IMR-90 (cell line): Measurements from ENCODE around the gene RALGAPA1. TPM values are rescaled to one million over a fixed set of nuclear protein-coding genes. Genes with fewer than 3 reads are reported as not detected.
"Not testable (repeated sequence)": the region's sequence is repeated elsewhere in the genome, so short reads cannot be mapped to it uniquely, and the experiment has no call there.

ENCODE experiments used
- ATAC-seq: fragments of 200-7000 bp; cut with Tn5 transposase; 2 replicates; pipeline ENCODE4 v1.9.1; 2020; ENCODE audit warnings: low read depth, mild to moderate bottlenecking, moderate library complexity
- BruUV-seq: library from RNA; stranded (reverse); fragments of 400-500 nt; replicated peaks from 2 replicates; lab custom pipeline; 2021; lab: Mats Ljungman, UMichigan
- CTCF ChIA-PET: fragments of 300-600 bp; formaldehyde crosslinking; extraction: SDS; loops from one replicate; lab custom pipeline; 2021; ENCODE audit warnings: antibody characterized with exemption; lab: Yijun Ruan, JAX
- POLR2A ChIA-PET: fragments of 300-600 bp; sonication (Branson Sonifier 250); formaldehyde crosslinking; loops from one replicate; lab custom pipeline; 2022; ENCODE audit warnings: antibody characterized with exemption; ENCODE audit not compliant: unreplicated experiment; lab: Charles Lee
- DNase-seq: peaks from one replicate; pipeline ENCODE4 v3.0.0; 2013
- H2AFZ ChIP-seq: replicated peaks from 2 replicates; pipeline ENCODE3; 2013; ENCODE audit warnings: low read length, mild to moderate bottlenecking; ENCODE audit not compliant: poor library complexity
- H2AK5ac ChIP-seq: 2 replicates; pipeline ENCODE4 v1.6.1; 2013; ENCODE audit warnings: low read depth, low read length, inconsistent platforms
- H2AK9ac ChIP-seq: replicated peaks from 2 replicates; pipeline ENCODE3; 2013; ENCODE audit warnings: mild to moderate bottlenecking, low read depth, low read length, moderate library complexity; ENCODE audit not compliant: poor library complexity
- H2BK120ac ChIP-seq: 2 replicates; pipeline ENCODE4 v1.6.1; 2013; ENCODE audit warnings: low read depth, low read length, inconsistent platforms
- H2BK15ac ChIP-seq: 3 replicates; pipeline ENCODE4 v1.6.1; 2013; ENCODE audit warnings: low read depth, low read length, inconsistent platforms
- H2BK20ac ChIP-seq: 2 replicates; pipeline ENCODE4 v1.6.1; 2013; ENCODE audit warnings: low read depth, mild to moderate bottlenecking, inconsistent platforms, low read length, moderate library complexity
- H2BK5ac ChIP-seq: 2 replicates; pipeline ENCODE4 v1.6.1; 2013; ENCODE audit warnings: mild to moderate bottlenecking, low read depth, low read length, inconsistent platforms; ENCODE audit not compliant: poor library complexity, severe bottlenecking
- H3K14ac ChIP-seq: replicated peaks from 2 replicates; pipeline ENCODE4 v1.6.1; 2013; ENCODE audit warnings: low read depth, low read length, inconsistent platforms
- H3K18ac ChIP-seq: 2 replicates; pipeline ENCODE4 v1.6.1; 2013; ENCODE audit warnings: low read depth, low read length, control low read depth
- H3K23ac ChIP-seq: 2 replicates; pipeline ENCODE4 v1.6.1; 2013; ENCODE audit warnings: low read depth, low read length, inconsistent platforms
- H3K27ac ChIP-seq: 2 replicates; pipeline ENCODE4 v1.5.1; 2013; ENCODE audit warnings: mild to moderate bottlenecking, control low read depth, low read length; ENCODE audit not compliant: insufficient read depth
- H3K27me3 ChIP-seq: 2 replicates; pipeline ENCODE4 v1.6.1; 2013; ENCODE audit warnings: low read length; ENCODE audit not compliant: control insufficient read depth, insufficient read depth
- H3K36me3 ChIP-seq: 2 replicates; pipeline ENCODE4 v1.6.1; 2013; ENCODE audit warnings: low read length, mixed read lengths; ENCODE audit not compliant: control insufficient read depth, insufficient read depth
- H3K4ac ChIP-seq: 2 replicates; pipeline ENCODE4 v1.6.1; 2013; ENCODE audit warnings: low read depth, low read length, inconsistent platforms
- H3K4me1 ChIP-seq: 2 replicates; pipeline ENCODE4 v1.6.1; 2013; ENCODE audit warnings: low read length, mixed read lengths; ENCODE audit not compliant: control insufficient read depth, insufficient read depth
- H3K4me2 ChIP-seq: 2 replicates; pipeline ENCODE4 v1.6.1; 2013; ENCODE audit warnings: low read depth, mild to moderate bottlenecking, control low read depth, low read length, moderate library complexity
- H3K4me3 ChIP-seq: 2 replicates; pipeline ENCODE4 v1.5.1; 2013; ENCODE audit warnings: low read depth, mild to moderate bottlenecking, control low read depth, low read length, moderate library complexity; ENCODE audit not compliant: insufficient read depth
- H3K56ac ChIP-seq: 2 replicates; pipeline ENCODE4 v1.6.1; 2013; ENCODE audit warnings: low read length, inconsistent platforms; ENCODE audit not compliant: insufficient read depth; ENCODE audit errors: extremely low read depth
- H3K79me1 ChIP-seq, 2 experiments: 2 replicates each; pipeline ENCODE4 v1.6.1; 2013; ENCODE audit warnings: low read length in 2 of 2, inconsistent platforms in 1 of 2, low read depth in 1 of 2
- H3K9ac ChIP-seq: 2 replicates; pipeline ENCODE4 v1.6.1; 2013; ENCODE audit warnings: low read depth, low read length, control low read depth
- H3K9me1 ChIP-seq: 2 replicates; pipeline ENCODE4 v1.6.1; 2013; ENCODE audit warnings: low read length, inconsistent platforms; ENCODE audit not compliant: insufficient read depth
- H3K9me3 ChIP-seq: 2 replicates; pipeline ENCODE4 v1.6.1; 2013; ENCODE audit warnings: low read length; ENCODE audit not compliant: control insufficient read depth, insufficient read depth
- H4K20me1 ChIP-seq: 2 replicates; pipeline ENCODE4 v1.6.1; 2013; ENCODE audit warnings: low read length, inconsistent platforms; ENCODE audit not compliant: insufficient read depth
- H4K5ac ChIP-seq: 2 replicates; pipeline ENCODE4 v1.6.1; 2013; ENCODE audit warnings: mild to moderate bottlenecking, low read depth, low read length, control low read depth
- H4K8ac ChIP-seq, 2 experiments: 2 replicates each; pipeline ENCODE4 v1.6.1; 2013; ENCODE audit warnings: low read depth in 2 of 2, low read length in 2 of 2, control low read depth in 1 of 2, inconsistent platforms in 1 of 2
- H4K91ac ChIP-seq: 2 replicates; pipeline ENCODE4 v1.6.1; 2013; ENCODE audit warnings: low read depth, low read length, inconsistent platforms; ENCODE audit not compliant: insufficient read depth
- MAFK ChIP-seq: IDR thresholded peaks from 2 replicates; pipeline ENCODE4 v1.6.1; 2012; ENCODE audit warnings: low read depth, low read length, improper control_type of control experiment
- MAZ ChIP-seq: IDR thresholded peaks from 2 replicates; pipeline ENCODE4 v1.6.1; 2012; ENCODE audit warnings: low read depth, mild to moderate bottlenecking, low read length, improper control_type of control experiment, moderate library complexity, borderline replicate concordance
- MXI1 ChIP-seq: IDR thresholded peaks from 2 replicates; pipeline ENCODE4 v1.6.1; 2012; ENCODE audit warnings: low read depth, mild to moderate bottlenecking, low read length, moderate library complexity, borderline replicate concordance
- WGBS, 2 experiments: methylation state at CpG; one replicate each; pipeline versions ENCODE4 v1.1.5 to v1.1.7; 2013; ENCODE audit warnings: missing lambda C conversion rate in 2 of 2; ENCODE audit not compliant: insufficient read length in 1 of 2; ENCODE audit errors: extremely low coverage in 2 of 2; 5-methylcytosine and 5-hydroxymethylcytosine counted together
- dilution Hi-C: fragments of 300-500 bp; cut with HindIII; formaldehyde crosslinking; loops from one replicate; pipeline ENCODE4 v1.14.3; 2018; ENCODE audit warnings: low sequenced_read_pairs; ENCODE audit not compliant: unreplicated experiment
- in situ Hi-C: fragments of 300-500 bp; cut with MboI; formaldehyde crosslinking; loops from 3 replicates; pipeline ENCODE4 v1.14.3; 2019; ENCODE audit warnings: low sequenced_read_pairs, inconsistent platforms, mixed read lengths
- intact Hi-C: fragments of 100-400 bp; cut with micrococcal nuclease; formaldehyde crosslinking; loops from 2 replicates; pipeline ENCODE4 v1.10.0; 2022
- polyA plus RNA-seq, 3 experiments: library from polyadenylated mRNA; depleted of rRNA; stranded (reverse); fragments of >200 nt; gene quantifications; 2 replicates each; pipeline ENCODE4 v1.2.3, GENCODE V29; 2012; ENCODE audit warnings: low replicate concordance in 1 of 3
- total RNA-seq: library from RNA; depleted of rRNA; stranded (reverse); fragments of >200 nt; gene quantifications from 2 replicates; pipeline ENCODE4 v1.2.3, GENCODE V29; 2012

Gene RALGAPA1
- total and polyA plus RNA-seq, 2 of the 4 experiments (the other 2 are of a cell fraction): 5.1 to 25.6 TPM

- H2BK5ac ChIP-seq: no peak overlapping the region
- peak; percentile 61; the same call in 1 of the 2 replicates for TF ChIP-seq MXI1
- no peak for TF ChIP-seq MAFK
- no peak for TF ChIP-seq MAZ
- H3K9ac ChIP-seq: peak overlapping the region; percentile 61; the same call in 1 of the 2 replicates
- H2AK9ac ChIP-seq: no peak overlapping the region
- peak overlapping the region; percentile 74; the same call in 1 of the 2 replicates for H3K56ac ChIP-seq
- H3K27me3 ChIP-seq: no peaks in the 10 kb centered on the region
- H3K9me3 ChIP-seq: no peaks in the 10 kb centered on the region
- peak overlapping the region; percentile 44; the same call in 1 of the 2 replicates for H3K4me3 ChIP-seq
- peak overlapping the region; percentile 68; the same call in 1 of the 2 replicates for H3K4me2 ChIP-seq
- intact Hi-C loops: loop anchor here (5.0 kb wide), 1 partner anchor 266 kb away; no protein-coding TSS in a partner anchor
- H3K27ac ChIP-seq: no peak overlapping the region
- ATAC-seq (no peak), DNase-seq (no peak)
- dilution Hi-C loops: no loop called here
- H3K9me1 ChIP-seq: peaks cover 3% of the 10 kb centered on the region
- no peak overlapping the region for H3K23ac ChIP-seq
- ChIA-PET POLR2A (interaction anchor here (0.6 kb wide), 1 partner anchor 398 kb away, joined by 3 read pairs; no protein-coding TSS in a partner anchor), CTCF (interaction anchor here (0.6 to 1.1 kb wide), 5 partner anchors 11 to 1408 kb away, joined by 3 to 4 read pairs (median 3); no protein-coding TSS in a partner anchor)
- no peaks in the 10 kb centered on the region for H4K20me1 ChIP-seq
- H3K18ac ChIP-seq: no peak overlapping the region
- no peak overlapping the region for H4K5ac ChIP-seq
- H3K79me1 ChIP-seq: peaks cover 7 to 20% of the 10 kb centered on the region in 2 experiments
- in situ Hi-C loops: no loop called here
- no TSS peak for BruUV-seq
- H4K91ac ChIP-seq: no peak overlapping the region
- H4K8ac ChIP-seq: peak overlapping the region in 1 of 2 experiments; percentile 73; a peak in 2 of 4 replicates
- H3K4me1 ChIP-seq: no peaks in the 10 kb centered on the region
- no peak overlapping the region for H2BK120ac ChIP-seq
- H2AK5ac ChIP-seq: no peak overlapping the region
- no peak overlapping the region for H2BK15ac ChIP-seq
- no peak overlapping the region for H3K14ac ChIP-seq
- WGBS, 2 experiments: 0% methylated on average over 2 of the region's 6 CpGs; no CpG with 5 or more reads in 1 of the 2 experiments
- no peak overlapping the region for H2BK20ac ChIP-seq
- H3K4ac ChIP-seq: no peak overlapping the region
- H3K36me3 ChIP-seq: no peaks in the 10 kb centered on the region
- peak overlapping the region; percentile 98 for H2AFZ ChIP-seq
These were observed 16.8 kb upstream of the RALGAPA1 start for GRCh38 chr14:35825968-35826217.

GRCh38 chr14:35824446-35825165 lies 15.5 kb upstream of the RALGAPA1 start:
- in situ Hi-C loops (loop anchor here (25.0 kb wide), 1 partner anchor 687 kb away; no protein-coding TSS in a partner anchor), intact Hi-C loops (loop anchor here (5.0 kb wide), 1 partner anchor 268 kb away; no protein-coding TSS in a partner anchor)
- H2BK5ac ChIP-seq, ATAC-seq, DNase-seq, POLR2A ChIA-PET, CTCF ChIA-PET, H3K4me1 ChIP-seq, H2BK120ac ChIP-seq, H3K27ac ChIP-seq, H3K9me3 ChIP-seq, H3K36me3 ChIP-seq, H4K91ac ChIP-seq, H3K4me2 ChIP-seq, H3K4me3 ChIP-seq, H2AK9ac ChIP-seq, H4K5ac ChIP-seq, H3K4ac ChIP-seq, H4K20me1 ChIP-seq, H3K27me3 ChIP-seq, BruUV-seq, H3K56ac ChIP-seq, H3K9me1 ChIP-seq, H2BK20ac ChIP-seq, H2AK5ac ChIP-seq, H4K8ac ChIP-seq, H3K18ac ChIP-seq, H2BK15ac ChIP-seq, H3K14ac ChIP-seq, H3K23ac ChIP-seq, dilution Hi-C loops, H3K9ac ChIP-seq, H2AFZ ChIP-seq: not testable (repeated sequence)
- H3K79me1 ChIP-seq: peaks cover 7 to 20% of the 10 kb centered on the region in 2 experiments
- no CpG with 5 or more reads among the region's 55 CpGs for WGBS, 2 experiments
